GM23338 (cell line): ENCODE data around the gene HNRNPA2B1. TPM values are rescaled to one million over a fixed set of nuclear protein-coding genes. Genes with fewer than 3 reads are reported as not detected.

Experiments
- ATAC-seq: fragments of 200-7000 bp; cut with Tn5 transposase; 3 replicates; pipeline ENCODE4 v1.9.1; 2020
- DNase-seq: peaks from one replicate; pipeline ENCODE4 v3.0.0-alpha.2; 2015; ENCODE audit warnings: low spot score
- H2AFZ ChIP-seq: fragments of 200-600 bp; sonication (generic); 2 replicates; pipeline ENCODE4 v1.8.0; 2016; ENCODE audit warnings: antibody characterized with exemption, mild to moderate bottlenecking, moderate library complexity
- H3F3A ChIP-seq: fragments of 200-600 bp; sonication (generic); replicated peaks from 2 replicates; pipeline ENCODE4 v1.8.0; 2017; ENCODE audit warnings: antibody characterized with exemption, mixed run types, low read depth
- H3K27ac ChIP-seq: fragments of 200-600 bp; sonication (generic); 2 replicates; pipeline ENCODE4 v1.6.1; 2016; ENCODE audit warnings: low read depth
- H3K27me3 ChIP-seq: fragments of 200-600 bp; sonication (generic); 2 replicates; pipeline ENCODE4 v1.8.0; 2016; ENCODE audit warnings: mild to moderate bottlenecking, mixed run types, moderate library complexity; ENCODE audit not compliant: insufficient read depth
- H3K36me3 ChIP-seq: fragments of 200-600 bp; sonication (generic); 2 replicates; pipeline ENCODE4 v1.8.0; 2016; ENCODE audit warnings: mild to moderate bottlenecking; ENCODE audit not compliant: insufficient read depth
- H3K4me1 ChIP-seq: fragments of 200-600 bp; sonication (generic); 2 replicates; pipeline ENCODE4 v1.8.0; 2016; ENCODE audit warnings: mild to moderate bottlenecking, moderate library complexity; ENCODE audit not compliant: insufficient read depth
- H3K4me2 ChIP-seq: fragments of 200-600 bp; sonication (generic); 2 replicates; pipeline ENCODE4 v1.7.1; 2017; ENCODE audit warnings: mixed run types
- H3K4me3 ChIP-seq: fragments of 200-600 bp; sonication (generic); 2 replicates; pipeline ENCODE4 v1.6.1; 2016; ENCODE audit warnings: mixed run types
- H3K79me2 ChIP-seq: fragments of 200-600 bp; sonication (generic); replicated peaks from 2 replicates; pipeline ENCODE4 v1.8.0; 2017; ENCODE audit warnings: mild to moderate bottlenecking; ENCODE audit not compliant: insufficient read depth
- H3K9me2 ChIP-seq: fragments of 200-600 bp; sonication (generic); 2 replicates; pipeline ENCODE4 v1.8.0; 2017; ENCODE audit not compliant: insufficient read depth
- H4K20me1 ChIP-seq: fragments of 200-600 bp; sonication (generic); replicated peaks from 2 replicates; pipeline ENCODE4 v1.8.0; 2017; ENCODE audit warnings: mild to moderate bottlenecking; ENCODE audit not compliant: insufficient read depth
- H3K27ac Mint-ChIP-seq: 2 replicates; pipeline ENCODE4 v1.8.0; 2020; ENCODE audit warnings: inconsistent platforms, mild to moderate bottlenecking, moderate library complexity, mixed read lengths
- H3K27me3 Mint-ChIP-seq: 3 replicates; pipeline ENCODE4 v1.8.0; 2022; ENCODE audit warnings: low read depth, mild to moderate bottlenecking, moderate library complexity, mixed read lengths, inconsistent platforms; ENCODE audit not compliant: insufficient read depth, poor library complexity
- H3K36me3 Mint-ChIP-seq: 3 replicates; pipeline ENCODE4 v1.8.0; 2021; ENCODE audit warnings: low read depth, mild to moderate bottlenecking, inconsistent platforms, moderate library complexity, mixed read lengths
- H3K4me1 Mint-ChIP-seq: 3 replicates; pipeline ENCODE4 v1.8.0; 2020; ENCODE audit warnings: mild to moderate bottlenecking, inconsistent platforms, mixed read lengths
- H3K4me3 Mint-ChIP-seq: 3 replicates; pipeline ENCODE4 v1.8.0; 2021; ENCODE audit warnings: moderate library complexity, mild to moderate bottlenecking, inconsistent platforms, mixed read lengths
- H3K9me3 Mint-ChIP-seq: 3 replicates; pipeline ENCODE4 v1.8.0; 2020; ENCODE audit warnings: moderate library complexity, mild to moderate bottlenecking, inconsistent platforms, mixed read lengths
- EZH2 ChIP-seq: fragments of 200-600 bp; sonication (generic); IDR thresholded peaks from one replicate; pipeline ENCODE4 v1.8.0; 2017; ENCODE audit warnings: antibody characterized with exemption, mild to moderate bottlenecking, low read depth; ENCODE audit not compliant: unreplicated experiment
- EZH2phosphoT487 ChIP-seq: fragments of 200-600 bp; sonication (generic); IDR thresholded peaks from one replicate; pipeline ENCODE4 v1.8.1; 2018; ENCODE audit warnings: antibody characterized with exemption; ENCODE audit not compliant: unreplicated experiment
- NANOG ChIP-seq: IDR thresholded peaks from 2 replicates; pipeline ENCODE4 v1.6.1; 2016; ENCODE audit warnings: antibody characterized with exemption, borderline replicate concordance
- POLR2AphosphoS5 ChIP-seq: IDR thresholded peaks from 2 replicates; pipeline ENCODE4 v1.6.1; 2016; ENCODE audit warnings: antibody characterized with exemption, low read depth
- REST ChIP-seq: IDR thresholded peaks from one replicate; pipeline ENCODE4 v1.6.1; 2018; ENCODE audit warnings: antibody characterized with exemption; ENCODE audit not compliant: unreplicated experiment
- polyA plus RNA-seq: library from polyadenylated mRNA; unstranded; fragments of >200 nt; fragmentation: Nextera tagmentation; extraction: Ambion mirVana; gene quantifications from 2 replicates; pipeline ENCODE4 v1.2.1, GENCODE V29; 2016
- total RNA-seq: library from RNA; depleted of rRNA; stranded (reverse); fragments of >200 nt; shearing (Covaris generic); gene quantifications from 2 replicates; pipeline ENCODE4 v1.2.3, GENCODE V29; 2014
- TF ChIP-seq, protein P1 (sequence below): IDR thresholded peaks from 2 replicates; pipeline ENCODE4 v1.6.1; 2016; ENCODE audit warnings: antibody characterized with exemption
- TF ChIP-seq, protein P2 (sequence below): fragments of 250-450 bp; sonication (Bioruptor Pico); IDR thresholded peaks from 2 replicates; pipeline ENCODE4 v1.5.0; 2020; ENCODE audit warnings: mild to moderate bottlenecking, moderate library complexity

The HNRNPA2B1 gene
- total and polyA plus RNA-seq, 2 experiments from 2014 or later = 602 to 1,577 TPM

DNA sequence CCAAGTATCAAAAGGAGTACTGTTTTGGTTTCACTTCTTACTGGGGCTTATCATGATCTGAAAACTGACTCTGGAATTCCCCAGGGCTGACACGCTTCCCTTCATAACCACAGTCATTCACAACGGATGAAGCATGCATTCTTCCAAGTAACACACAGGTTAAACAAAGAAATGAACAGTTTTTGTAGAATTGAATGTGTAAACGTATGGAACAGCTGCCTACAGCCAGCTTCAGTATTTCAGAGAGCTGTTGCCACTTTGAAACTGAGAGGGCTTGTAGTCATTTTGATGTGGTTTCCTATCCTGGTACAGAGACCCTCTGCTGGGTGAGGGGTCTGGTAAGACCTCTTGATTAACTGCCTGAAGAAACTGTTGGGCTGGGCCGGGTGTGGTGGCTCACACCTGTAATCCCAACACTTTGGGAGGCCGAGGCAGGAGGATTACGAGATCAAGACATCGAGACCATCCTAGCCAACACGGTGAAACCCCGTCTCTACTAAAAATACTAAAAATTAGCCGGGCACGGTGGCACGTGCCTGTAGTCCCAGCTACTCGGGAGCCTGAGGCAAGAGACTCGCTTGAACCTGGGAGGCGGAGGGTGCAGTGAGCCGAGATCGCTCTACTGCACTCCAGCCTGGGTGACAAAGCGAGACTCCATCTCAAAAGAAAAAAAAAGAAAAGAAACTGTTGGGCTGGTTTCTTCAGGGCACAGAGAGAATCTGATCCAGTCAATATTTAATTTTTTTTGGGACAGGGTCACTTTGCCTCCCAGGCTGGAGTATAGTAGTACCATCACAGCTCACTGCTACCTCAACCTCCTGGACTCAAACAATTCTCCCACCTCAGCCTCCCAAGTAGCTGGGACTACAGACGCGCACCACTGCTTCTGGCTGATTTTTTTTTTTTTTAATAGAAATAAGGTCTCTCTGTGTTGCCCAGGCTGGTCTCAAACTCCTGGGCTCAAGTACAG is 43.8 kb downstream of the HNRNPA2B1 start:
- Histone ChIP-seq H3K27ac (peak overlapping the region; percentile 71), H2AFZ (no peak overlapping the region), H3K4me1 (peaks cover 76% of the 10 kb centered on the region), H3K79me2 (peaks cover 87% of the 10 kb centered on the region), H3K27me3 (no peaks in the 10 kb centered on the region), H3K4me3 (peak overlapping the region; percentile 51; the same call in 1 of the 2 replicates), H3K4me2 (peak overlapping the region; percentile 76), H3F3A (peaks cover 10% of the 10 kb centered on the region; the same call in 1 of the 2 replicates), H4K20me1 (peaks cover 46% of the 10 kb centered on the region), H3K9me2 (no peaks in the 10 kb centered on the region), H3K36me3 (no peaks in the 10 kb centered on the region)
- DNase-seq = no peak
- Mint-ChIP-seq H3K4me3 (peak overlapping the region; percentile 99), H3K9me3 (peaks cover 3% of the 10 kb centered on the region; the same call in 2 of the 3 replicates), H3K36me3 (peaks cover 67% of the 10 kb centered on the region), H3K27ac (peak overlapping the region; percentile 78; the same call in 1 of the 2 replicates), H3K27me3 (peaks cover 18% of the 10 kb centered on the region), H3K4me1 (peaks cover 72% of the 10 kb centered on the region)
- no peak for TF ChIP-seq REST
- TF ChIP-seq POLR2AphosphoS5 = 0 out of 2 replicates have a peak, but pooled peaks have one; percentile 18
- no peak for TF ChIP-seq NANOG
- ATAC-seq = no peak

- Mint-ChIP-seq H3K36me3 (peaks cover 58% of the 10 kb centered on the region), H3K4me3 (peak overlapping the region; percentile 99), H3K9me3 (peaks cover 3% of the 10 kb centered on the region; the same call in 2 of the 3 replicates), H3K27ac (peak overlapping the region; percentile 97), H3K4me1 (peaks cover 74% of the 10 kb centered on the region), H3K27me3 (peaks cover 19% of the 10 kb centered on the region)
- Histone ChIP-seq H3K4me3 (peak overlapping the region; percentile 51), H3K9me2 (no peaks in the 10 kb centered on the region), H3F3A (peaks cover 15% of the 10 kb centered on the region; the same call in 1 of the 2 replicates), H2AFZ (no peak overlapping the region), H3K4me2 (peak overlapping the region; percentile 76), H3K27ac (peak overlapping the region; percentile 91), H3K79me2 (peaks cover 78% of the 10 kb centered on the region), H3K27me3 (no peaks in the 10 kb centered on the region), H4K20me1 (peaks cover 42% of the 10 kb centered on the region), H3K36me3 (no peaks in the 10 kb centered on the region), H3K4me1 (peaks cover 73% of the 10 kb centered on the region)
- DNase-seq (peak; percentile 61), ATAC-seq (peak; percentile 3; the same call in 2 of the 3 replicates)
- TF ChIP-seq EZH2phosphoT487 (no peak), EZH2 (no peak)
- TF ChIP-seq, protein P1, sequence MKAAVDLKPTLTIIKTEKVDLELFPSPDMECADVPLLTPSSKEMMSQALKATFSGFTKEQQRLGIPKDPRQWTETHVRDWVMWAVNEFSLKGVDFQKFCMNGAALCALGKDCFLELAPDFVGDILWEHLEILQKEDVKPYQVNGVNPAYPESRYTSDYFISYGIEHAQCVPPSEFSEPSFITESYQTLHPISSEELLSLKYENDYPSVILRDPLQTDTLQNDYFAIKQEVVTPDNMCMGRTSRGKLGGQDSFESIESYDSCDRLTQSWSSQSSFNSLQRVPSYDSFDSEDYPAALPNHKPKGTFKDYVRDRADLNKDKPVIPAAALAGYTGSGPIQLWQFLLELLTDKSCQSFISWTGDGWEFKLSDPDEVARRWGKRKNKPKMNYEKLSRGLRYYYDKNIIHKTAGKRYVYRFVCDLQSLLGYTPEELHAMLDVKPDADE = no peak
- TF ChIP-seq, protein P2, sequence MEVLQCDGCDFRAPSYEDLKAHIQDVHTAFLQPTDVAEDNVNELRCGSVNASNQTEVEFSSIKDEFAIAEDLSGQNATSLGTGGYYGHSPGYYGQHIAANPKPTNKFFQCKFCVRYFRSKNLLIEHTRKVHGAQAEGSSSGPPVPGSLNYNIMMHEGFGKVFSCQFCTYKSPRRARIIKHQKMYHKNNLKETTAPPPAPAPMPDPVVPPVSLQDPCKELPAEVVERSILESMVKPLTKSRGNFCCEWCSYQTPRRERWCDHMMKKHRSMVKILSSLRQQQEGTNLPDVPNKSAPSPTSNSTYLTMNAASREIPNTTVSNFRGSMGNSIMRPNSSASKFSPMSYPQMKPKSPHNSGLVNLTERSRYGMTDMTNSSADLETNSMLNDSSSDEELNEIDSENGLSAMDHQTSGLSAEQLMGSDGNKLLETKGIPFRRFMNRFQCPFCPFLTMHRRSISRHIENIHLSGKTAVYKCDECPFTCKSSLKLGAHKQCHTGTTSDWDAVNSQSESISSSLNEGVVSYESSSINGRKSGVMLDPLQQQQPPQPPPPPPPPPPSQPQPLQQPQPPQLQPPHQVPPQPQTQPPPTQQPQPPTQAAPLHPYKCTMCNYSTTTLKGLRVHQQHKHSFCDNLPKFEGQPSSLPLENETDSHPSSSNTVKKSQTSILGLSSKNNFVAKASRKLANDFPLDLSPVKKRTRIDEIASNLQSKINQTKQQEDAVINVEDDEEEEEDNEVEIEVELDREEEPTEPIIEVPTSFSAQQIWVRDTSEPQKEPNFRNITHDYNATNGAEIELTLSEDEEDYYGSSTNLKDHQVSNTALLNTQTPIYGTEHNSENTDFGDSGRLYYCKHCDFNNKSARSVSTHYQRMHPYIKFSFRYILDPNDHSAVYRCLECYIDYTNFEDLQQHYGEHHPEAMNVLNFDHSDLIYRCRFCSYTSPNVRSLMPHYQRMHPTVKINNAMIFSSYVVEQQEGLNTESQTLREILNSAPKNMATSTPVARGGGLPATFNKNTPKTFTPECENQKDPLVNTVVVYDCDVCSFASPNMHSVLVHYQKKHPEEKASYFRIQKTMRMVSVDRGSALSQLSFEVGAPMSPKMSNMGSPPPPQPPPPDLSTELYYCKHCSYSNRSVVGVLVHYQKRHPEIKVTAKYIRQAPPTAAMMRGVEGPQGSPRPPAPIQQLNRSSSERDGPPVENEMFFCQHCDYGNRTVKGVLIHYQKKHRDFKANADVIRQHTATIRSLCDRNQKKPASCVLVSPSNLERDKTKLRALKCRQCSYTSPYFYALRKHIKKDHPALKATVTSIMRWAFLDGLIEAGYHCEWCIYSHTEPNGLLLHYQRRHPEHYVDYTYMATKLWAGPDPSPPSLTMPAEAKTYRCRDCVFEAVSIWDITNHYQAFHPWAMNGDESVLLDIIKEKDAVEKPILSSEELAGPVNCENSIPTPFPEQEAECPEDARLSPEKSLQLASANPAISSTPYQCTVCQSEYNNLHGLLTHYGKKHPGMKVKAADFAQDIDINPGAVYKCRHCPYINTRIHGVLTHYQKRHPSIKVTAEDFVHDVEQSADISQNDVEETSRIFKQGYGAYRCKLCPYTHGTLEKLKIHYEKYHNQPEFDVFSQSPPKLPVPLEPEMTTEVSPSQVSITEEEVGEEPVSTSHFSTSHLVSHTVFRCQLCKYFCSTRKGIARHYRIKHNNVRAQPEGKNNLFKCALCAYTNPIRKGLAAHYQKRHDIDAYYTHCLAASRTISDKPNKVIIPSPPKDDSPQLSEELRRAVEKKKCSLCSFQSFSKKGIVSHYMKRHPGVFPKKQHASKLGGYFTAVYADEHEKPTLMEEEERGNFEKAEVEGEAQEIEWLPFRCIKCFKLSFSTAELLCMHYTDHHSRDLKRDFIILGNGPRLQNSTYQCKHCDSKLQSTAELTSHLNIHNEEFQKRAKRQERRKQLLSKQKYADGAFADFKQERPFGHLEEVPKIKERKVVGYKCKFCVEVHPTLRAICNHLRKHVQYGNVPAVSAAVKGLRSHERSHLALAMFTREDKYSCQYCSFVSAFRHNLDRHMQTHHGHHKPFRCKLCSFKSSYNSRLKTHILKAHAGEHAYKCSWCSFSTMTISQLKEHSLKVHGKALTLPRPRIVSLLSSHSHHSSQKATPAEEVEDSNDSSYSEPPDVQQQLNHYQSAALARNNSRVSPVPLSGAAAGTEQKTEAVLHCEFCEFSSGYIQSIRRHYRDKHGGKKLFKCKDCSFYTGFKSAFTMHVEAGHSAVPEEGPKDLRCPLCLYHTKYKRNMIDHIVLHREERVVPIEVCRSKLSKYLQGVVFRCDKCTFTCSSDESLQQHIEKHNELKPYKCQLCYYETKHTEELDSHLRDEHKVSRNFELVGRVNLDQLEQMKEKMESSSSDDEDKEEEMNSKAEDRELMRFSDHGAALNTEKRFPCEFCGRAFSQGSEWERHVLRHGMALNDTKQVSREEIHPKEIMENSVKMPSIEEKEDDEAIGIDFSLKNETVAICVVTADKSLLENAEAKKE = no peak
Observed at GRCh38 chr7:26155531-26156375, 44.8 kb downstream of the HNRNPA2B1 start.
